K562 (cell line): ENCODE data around the gene EIF4G1. TPM values are rescaled to one million over a fixed set of nuclear protein-coding genes. Genes with fewer than 3 reads are reported as not detected.

Experiments used
- ATAC-seq: fragments of 200-7000 bp; cut with Tn5 transposase; 3 replicates; pipeline ENCODE4 v1.9.1; 2020; ENCODE audit warnings: moderate library complexity
- BruUV-seq: library from RNA; stranded (reverse); fragments of 400-500 nt; replicated peaks from 2 replicates; lab custom pipeline; 2021; lab: Mats Ljungman, UMichigan
- CTCF ChIA-PET: fragments of 300-600 bp; formaldehyde crosslinking; extraction: SDS; loops from one replicate; lab custom pipeline; 2021; ENCODE audit warnings: low intra/inter-chr PET ratio; lab: Yijun Ruan, JAX
- POLR2A ChIA-PET: fragments of 300-600, 350-650 bp; sonication (Branson Sonifier 250); formaldehyde crosslinking; extraction: SDS; loops from one replicate; lab custom pipeline; 2021; ENCODE audit warnings: antibody characterized with exemption, inconsistent platforms; lab: Yijun Ruan, JAX
- DNase-seq, 4 experiments: peaks; one replicate each; pipeline versions ENCODE4 v3.0.0 to v3.0.0-alpha.2; 2011 to 2018; ENCODE audit warnings: low spot score in 3 of 4, mixed read lengths in 3 of 4; ENCODE audit errors: extremely low read depth in 1 of 4
- FAIRE-seq: peaks from 2 replicates; lab custom pipeline; 2011; peaks lifted over from hg19 to GRCh38; lab: Jason Lieb, UNC
- H2AFZ ChIP-seq: 2 replicates; pipeline ENCODE4 v1.6.0; 2011; ENCODE audit warnings: low read depth, low read length, control low read depth, inconsistent platforms
- H3K27ac ChIP-seq: fragments of 200-600 bp; 3 replicates; pipeline ENCODE4 v1.8.0; 2011; ENCODE audit warnings: low read depth, mild to moderate bottlenecking, control low read depth, inconsistent platforms, low read length, moderate library complexity, mixed read lengths; ENCODE audit errors: extremely low read depth
- H3K27me3 ChIP-seq, 2 experiments: fragments of 300-600 bp in 1 of 2; 2 replicates in 1 of 2; 3 replicates in 1 of 2; pipeline versions ENCODE4 v1.6.0 to v1.8.0; 2011; ENCODE audit warnings: inconsistent platforms in 2 of 2, low read length in 2 of 2, mild to moderate bottlenecking in 1 of 2, mixed read lengths in 1 of 2, moderate library complexity in 1 of 2; ENCODE audit not compliant: control insufficient read depth in 2 of 2, insufficient read depth in 2 of 2
- H3K36me3 ChIP-seq: fragments of 300-600 bp; 3 replicates; pipeline ENCODE4 v1.8.0; 2011; ENCODE audit warnings: mild to moderate bottlenecking, low read length, inconsistent platforms; ENCODE audit not compliant: control insufficient read depth, insufficient read depth
- H3K4me1 ChIP-seq, 2 experiments: fragments of 200-600 bp in 1 of 2; replicated peaks in 1 of 2; 2 replicates in 1 of 2; 3 replicates in 1 of 2; pipeline versions ENCODE4 v1.5.1 to v1.8.0; 2011; ENCODE audit warnings: inconsistent platforms in 2 of 2, low read length in 2 of 2, mild to moderate bottlenecking in 1 of 2, mixed read lengths in 1 of 2, moderate library complexity in 1 of 2; ENCODE audit not compliant: control insufficient read depth in 2 of 2, insufficient read depth in 2 of 2
- H3K4me2 ChIP-seq: 2 replicates; pipeline ENCODE4 v1.6.1; 2011; ENCODE audit warnings: low read length, control low read depth, inconsistent platforms, mixed read lengths; ENCODE audit not compliant: insufficient read depth
- H3K4me3 ChIP-seq: fragments of 200-600 bp; sonication (generic), shearing (Covaris generic); 2 replicates; pipeline ENCODE4 v1.5.1; 2016; ENCODE audit warnings: control low read depth, inconsistent platforms
- H3K79me2 ChIP-seq: fragments of 200-600 bp; 3 replicates; pipeline ENCODE4 v1.8.0; 2011; ENCODE audit warnings: low read length, inconsistent platforms; ENCODE audit not compliant: control insufficient read depth, insufficient read depth
- H3K9ac ChIP-seq, 2 experiments: 2 replicates each; pipeline versions ENCODE4 v1.6.0 to v1.6.1; 2011; ENCODE audit warnings: low read depth in 2 of 2, low read length in 2 of 2, control low read depth in 1 of 2, inconsistent platforms in 1 of 2, mild to moderate bottlenecking in 1 of 2, mixed read lengths in 1 of 2; ENCODE audit not compliant: insufficient read depth in 1 of 2
- H3K9me1 ChIP-seq: one replicate; pipeline ENCODE4 v1.6.0; 2011; ENCODE audit warnings: inconsistent platforms, mild to moderate bottlenecking, low read length, moderate library complexity; ENCODE audit not compliant: control insufficient read depth, insufficient read depth
- H3K9me3 ChIP-seq: replicated peaks from 2 replicates; pipeline ENCODE4 v1.5.1; 2011; ENCODE audit warnings: low read depth, low read length, inconsistent platforms; ENCODE audit not compliant: control insufficient read depth, insufficient read depth
- H4K20me1 ChIP-seq: replicated peaks from 2 replicates; pipeline ENCODE4 v1.6.1; 2011; ENCODE audit warnings: low read length, inconsistent platforms, mixed read lengths; ENCODE audit not compliant: control insufficient read depth, insufficient read depth
- E4F1 ChIP-seq: fragments of 250-450 bp; sonication (Bioruptor Pico); IDR thresholded peaks from 2 replicates; pipeline ENCODE4 v1.5.0; 2021; ENCODE audit warnings: mild to moderate bottlenecking, borderline replicate concordance
- RBM34 ChIP-seq: fragments of 200-400 bp; formaldehyde crosslinking; IDR thresholded peaks from 2 replicates; pipeline ENCODE4 v1.6.1; 2018; ENCODE audit warnings: low read length, borderline replicate concordance; ENCODE audit not compliant: insufficient read depth
- SRSF7 ChIP-seq: fragments of 200-400 bp; formaldehyde crosslinking; optimal IDR thresholded peaks from 2 replicates; pipeline ENCODE3; 2017; ENCODE audit warnings: mild to moderate bottlenecking, low read depth, low read length
- ZNF24 ChIP-seq: fragments of 450-650 bp; IDR thresholded peaks from 2 replicates; pipeline ENCODE4 v1.6.1; 2016
- ZNF277 ChIP-seq: fragments of 250-450 bp; sonication (Bioruptor Pico); IDR thresholded peaks from 2 replicates; pipeline ENCODE4 v1.8.0; 2022; ENCODE audit warnings: inconsistent platforms, mild to moderate bottlenecking, moderate library complexity, borderline replicate concordance
- ZNF316 ChIP-seq: fragments of 450-650 bp; IDR thresholded peaks from 2 replicates; pipeline ENCODE4 v1.6.1; 2016
- ZNF695 ChIP-seq: fragments of 450-650 bp; formaldehyde crosslinking; IDR thresholded peaks from 2 replicates; pipeline ENCODE4 v1.4.0; 2020; ENCODE audit warnings: mild to moderate bottlenecking, moderate library complexity
- WGBS: fragments of 100-300 bp; shearing (Covaris generic); methylation state at CpG from one replicate; pipeline ENCODE4 v1.1.6; 2016; ENCODE audit warnings: low coverage, mixed read lengths; ENCODE audit not compliant: insufficient coverage; ENCODE audit errors: missing lambda C conversion rate; 5-methylcytosine and 5-hydroxymethylcytosine counted together
- in situ Hi-C: fragments of 300-500 bp; cut with MboI; formaldehyde crosslinking; loops from 4 replicates; pipeline ENCODE4 v1.15.0; 2018; ENCODE audit warnings: inconsistent platforms, mixed read lengths
- intact Hi-C: fragments of 100-400 bp; cut with micrococcal nuclease; formaldehyde crosslinking; loops from 2 replicates; pipeline ENCODE4 v1.14.2; 2022
- polyA plus RNA-seq, 8 experiments: library from polyadenylated mRNA; depleted of rRNA in 4 of 8; stranded (reverse) in 5 of 8; unstranded in 3 of 8; fragments of >200 nt; fragmentation: Nextera tagmentation in 2 of 8; fragmentation: Illumina TruSeq in 1 of 8; extraction: Ambion mirVana in 2 of 8; extraction: Trizol in 1 of 8; gene quantifications; 2 replicates each; pipeline versions ENCODE4 v1.2.1 to v1.2.3, GENCODE V29; 2011 to 2014; ENCODE audit warnings: inconsistent platforms in 1 of 8, missing spikeins in 1 of 8
- total RNA-seq, 7 experiments: library from RNA; depleted of rRNA in 6 of 7; stranded (reverse); fragments of >200 nt in 6 of 7; fragmentation: Illumina TruSeq in 2 of 7; extraction: Trizol in 2 of 7; gene quantifications; 2 replicates each; pipeline versions ENCODE4 v1.2.1 to v1.2.3, GENCODE V29; 2011 to 2021; ENCODE audit warnings: low replicate concordance in 1 of 7

EIF4G1 gene
- total and polyA plus RNA-seq, 9 of the 15 experiments (the other 6 are each of a cell fraction or from before 2014, with no cell fraction given): 4.6 to 505 (median 155) TPM

GRCh38 chr3:184375747-184376461 lies 61.5 kb downstream of the EIF4G1 start:
- TF ChIP-seq ZNF24 (no peak), ZNF316 (no peak), RBM34 (no peak), ZNF695 (CRISPR knock-in tag) (no peak), ZNF277 (CRISPR knock-in tag) (no peak), SRSF7 (no peak), E4F1 (CRISPR knock-in tag) (no peak)
- ChIA-PET CTCF (no interaction called here), POLR2A (interaction anchor here (0.6 kb wide), 3 partner anchors 12 to 1498 kb away, joined by 3 read pairs; no protein-coding TSS in a partner anchor)
- no peak for DNase-seq
- WGBS: 38% methylated on average over 11 of the region's 12 CpGs
- H3K9me3 ChIP-seq: no peaks in the 10 kb centered on the region
- in situ Hi-C loops (no loop called here), intact Hi-C loops (loop anchor here (10.0 kb wide), 1 partner anchor 399 kb away; no protein-coding TSS in a partner anchor)
- ATAC-seq: no peak
- no peak overlapping the region for H3K4me3 ChIP-seq
- H3K9ac ChIP-seq: no peak overlapping the region
- no peaks in the 10 kb centered on the region for H3K9me1 ChIP-seq
- H2AFZ ChIP-seq: no peak overlapping the region
- H3K27ac ChIP-seq: no peak overlapping the region
- no peak overlapping the region for H3K4me2 ChIP-seq
- FAIRE-seq: no peak
- no peaks in the 10 kb centered on the region for H3K36me3 ChIP-seq
- 0 out of 2 replicates have a peak, but pooled peaks cover 8% of the 10 kb centered on the region for H4K20me1 ChIP-seq
- peaks cover 5 to 25% of the 10 kb centered on the region in 2 experiments; a peak in 4 of 5 replicates for H3K4me1 ChIP-seq
- no peaks in the 10 kb centered on the region for H3K79me2 ChIP-seq
- H3K27me3 ChIP-seq: peaks cover 7 to 10% of the 10 kb centered on the region in 2 experiments
- BruUV-seq: no TSS peak
